GM19351 (cell line): Measurements from ENCODE around the gene CLEC1B.
"Not testable (repeated sequence)": the region's sequence is repeated elsewhere in the genome, so short reads cannot be mapped to it uniquely, and the experiment has no call there.

Experiments
- ATAC-seq: cut with Tn5 transposase; IDR thresholded peaks from one replicate; pipeline ENCODE4 v1.9.1; 2021; ENCODE audit warnings: mild to moderate bottlenecking, moderate library complexity; ENCODE audit not compliant: unreplicated experiment

Gene CLEC1B

GRCh38 chr12:9975614-9976013 is 23.3 kb downstream of the CLEC1B start:
- ATAC-seq, result no peak

GRCh38 chr12:9974731-9975130 is 24.2 kb downstream of the CLEC1B start:
- ATAC-seq, result not testable (repeated sequence)

GRCh38 chr12:9973949-9974348 is 25.0 kb downstream of the CLEC1B start:
- ATAC-seq, result no peak

- no peak for ATAC-seq
Measured at GRCh38 chr12:9971181-9971580, 27.7 kb downstream of the CLEC1B start, which contains the start of gene CLEC12A. Gene CLEC12A, plus strand, starts transcription at chr12:9971409. Its CDS starts 188 bp downstream, at chr12:9971597.

- no peak for ATAC-seq
Measured at GRCh38 chr12:9969673-9970072, 29.2 kb downstream of the CLEC1B start.

- ATAC-seq, result no peak
Measured at GRCh38 chr12:9961901-9962300, 37.0 kb downstream of the CLEC1B start.

- no peak for ATAC-seq
Measured at GRCh38 chr12:9961106-9961505, 37.8 kb downstream of the CLEC1B start.

GRCh38 chr12:9960590-9960989 is 38.3 kb downstream of the CLEC1B start:
- ATAC-seq, result no peak

- ATAC-seq, result no peak
Measured at GRCh38 chr12:9957834-9958233, 41.1 kb downstream of the CLEC1B start.

- not testable (repeated sequence) for ATAC-seq
Measured at GRCh38 chr12:9952954-9953729, 45.8 kb downstream of the CLEC1B start.

GRCh38 chr12:9951026-9951675 is 47.8 kb downstream of the CLEC1B start:
- ATAC-seq, result no peak

- ATAC-seq, result peak; percentile 99
Measured at GRCh38 chr12:9948606-9949296, 50.2 kb downstream of the CLEC1B start.

GRCh38 chr12:9947674-9948073 is 51.2 kb downstream of the CLEC1B start:
- no peak for ATAC-seq

GRCh38 chr12:9944391-9944790 is 54.5 kb downstream of the CLEC1B start:
- ATAC-seq, result no peak

GRCh38 chr12:9943240-9943639 is 55.7 kb downstream of the CLEC1B start:
- no peak for ATAC-seq
